ENCODE measurements around the gene FAM114A1.

DNA sequence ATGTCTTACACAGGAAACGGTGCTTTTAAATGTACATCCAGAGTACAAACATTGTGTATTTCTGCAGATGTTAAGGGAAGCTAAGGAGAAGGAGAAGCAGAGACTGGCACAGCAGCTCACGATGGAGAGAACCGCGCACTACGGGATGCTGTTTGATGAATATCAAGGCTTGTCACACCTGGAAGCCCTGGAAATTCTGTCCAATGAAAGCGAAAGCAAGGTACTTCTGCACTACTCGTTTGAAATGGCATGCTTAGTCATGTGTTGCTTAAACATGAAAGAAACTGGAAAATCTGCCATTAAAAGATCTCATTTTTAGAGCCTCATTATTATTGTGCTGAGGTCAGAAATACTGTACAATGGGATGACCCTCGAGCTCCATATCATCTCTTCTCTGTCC, 47.2 kb downstream of the FAM114A1 start:
- TF ChIP-seq, protein P1, sequence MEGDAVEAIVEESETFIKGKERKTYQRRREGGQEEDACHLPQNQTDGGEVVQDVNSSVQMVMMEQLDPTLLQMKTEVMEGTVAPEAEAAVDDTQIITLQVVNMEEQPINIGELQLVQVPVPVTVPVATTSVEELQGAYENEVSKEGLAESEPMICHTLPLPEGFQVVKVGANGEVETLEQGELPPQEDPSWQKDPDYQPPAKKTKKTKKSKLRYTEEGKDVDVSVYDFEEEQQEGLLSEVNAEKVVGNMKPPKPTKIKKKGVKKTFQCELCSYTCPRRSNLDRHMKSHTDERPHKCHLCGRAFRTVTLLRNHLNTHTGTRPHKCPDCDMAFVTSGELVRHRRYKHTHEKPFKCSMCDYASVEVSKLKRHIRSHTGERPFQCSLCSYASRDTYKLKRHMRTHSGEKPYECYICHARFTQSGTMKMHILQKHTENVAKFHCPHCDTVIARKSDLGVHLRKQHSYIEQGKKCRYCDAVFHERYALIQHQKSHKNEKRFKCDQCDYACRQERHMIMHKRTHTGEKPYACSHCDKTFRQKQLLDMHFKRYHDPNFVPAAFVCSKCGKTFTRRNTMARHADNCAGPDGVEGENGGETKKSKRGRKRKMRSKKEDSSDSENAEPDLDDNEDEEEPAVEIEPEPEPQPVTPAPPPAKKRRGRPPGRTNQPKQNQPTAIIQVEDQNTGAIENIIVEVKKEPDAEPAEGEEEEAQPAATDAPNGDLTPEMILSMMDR (IDR thresholded peaks at IDR 0.05) = no peak
- no peak for TF ChIP-seq POLR2A (IDR thresholded peaks at IDR 0.05)

Measured in right lobe of liver (tissue), 4 donors.